A549 (cell line): ENCODE data around the gene ABHD2. TPM values are rescaled to one million over a fixed set of nuclear protein-coding genes. Genes with fewer than 3 reads are reported as not detected.

Experiments
- ATAC-seq, 2 experiments: fragments of 200-7000 bp in 1 of 2; fragments of >200 bp in 1 of 2; cut with Nextera tagmentation in 1 of 2; cut with Tn5 transposase in 1 of 2; 3 replicates each; pipeline versions ENCODE4 v1.8.0 to v1.9.1; 2018 to 2020; ENCODE audit warnings: mild to moderate bottlenecking in 1 of 2, moderate library complexity in 1 of 2
- CTCF ChIA-PET: fragments of 300-600 bp; sonication (Branson Sonifier 250); formaldehyde crosslinking; extraction: SDS; loops from one replicate; lab custom pipeline; 2021; ENCODE audit warnings: antibody characterized with exemption, inconsistent platforms; lab: Yijun Ruan, JAX
- POLR2A ChIA-PET: fragments of 350-600 bp; formaldehyde crosslinking; extraction: SDS; loops from one replicate; lab custom pipeline; 2021; ENCODE audit warnings: antibody characterized with exemption, inconsistent platforms; lab: Yijun Ruan, JAX
- DNase-seq, 2 experiments: peaks; one replicate each; pipeline versions ENCODE4 v3.0.0 to v3.0.0-alpha.2; 2011 to 2016; ENCODE audit warnings: low read depth in 1 of 2, low spot score in 1 of 2
- FAIRE-seq: peaks from 2 replicates; lab custom pipeline; 2011; peaks lifted over from hg19 to GRCh38; lab: Jason Lieb, UNC
- H3K27ac ChIP-seq, 2 experiments: fragments of >200 bp; sonication (Bioruptor Twin); formaldehyde crosslinking; 3 replicates each; pipeline ENCODE4 v1.5.1; 2016 to 2017
- H3K4me1 ChIP-seq: fragments of >200 bp; sonication (Bioruptor Twin); formaldehyde crosslinking; 3 replicates; pipeline ENCODE4 v1.6.1; 2016
- H3K4me2 ChIP-seq: fragments of >200 bp; sonication (Bioruptor Twin); formaldehyde crosslinking; 3 replicates; pipeline ENCODE4 v1.6.1; 2016
- H3K4me3 ChIP-seq: fragments of >200 bp; sonication (Bioruptor Twin); formaldehyde crosslinking; 3 replicates; pipeline ENCODE4 v1.5.1; 2016
- H3K9me3 ChIP-seq: fragments of >200 bp; sonication (Bioruptor Twin); formaldehyde crosslinking; 3 replicates; pipeline ENCODE4 v1.6.1; 2016
- ATOH8 ChIP-seq: fragments of 250-450 bp; sonication (Bioruptor Pico); IDR thresholded peaks from 2 replicates; pipeline ENCODE4 v1.5.0; 2020; ENCODE audit warnings: low read depth, mild to moderate bottlenecking, moderate library complexity
- BCL3 ChIP-seq: fragments of >200 bp; sonication (Bioruptor Twin); formaldehyde crosslinking; IDR thresholded peaks from 3 replicates; pipeline ENCODE4 v1.6.1; 2016
- BHLHE40 ChIP-seq: IDR thresholded peaks from 2 replicates; pipeline ENCODE4 v1.6.1; 2012; ENCODE audit warnings: low read depth, low read length, inconsistent platforms
- CBX8 ChIP-seq: fragments of 200-600 bp; sonication (generic); IDR thresholded peaks from 2 replicates; pipeline ENCODE4 v1.6.1; 2016
- CEBPB ChIP-seq, 2 experiments: fragments of >200 bp in 1 of 2; sonication (Bioruptor Twin) in 1 of 2; formaldehyde crosslinking in 1 of 2; IDR thresholded peaks; 2 replicates each; pipeline ENCODE4 v1.6.1; 2012 to 2016
- CTCF ChIP-seq: fragments of >200 bp; sonication (Bioruptor Twin); formaldehyde crosslinking; IDR thresholded peaks from 3 replicates; pipeline ENCODE4 v1.5.1; 2016
- ELK1 ChIP-seq: fragments of 150-350 bp; IDR thresholded peaks from 2 replicates; pipeline ENCODE4 v1.6.1; 2014; ENCODE audit warnings: low read depth, mild to moderate bottlenecking, low read length
- FOXS1 ChIP-seq: fragments of 250-450 bp; sonication (Bioruptor Pico); IDR thresholded peaks from 2 replicates; pipeline ENCODE4 v1.5.0; 2020; ENCODE audit warnings: mild to moderate bottlenecking, moderate library complexity
- GATA3 ChIP-seq: IDR thresholded peaks from 2 replicates; pipeline ENCODE4 v1.6.1; 2012; ENCODE audit warnings: borderline replicate concordance
- HDAC2 ChIP-seq: fragments of 200-600 bp; sonication (generic); IDR thresholded peaks from 2 replicates; pipeline ENCODE4 v1.6.1; 2016
- HMGXB4 ChIP-seq: fragments of 250-450 bp; sonication (Bioruptor Pico); IDR thresholded peaks from 2 replicates; pipeline ENCODE4 v1.5.0; 2021; ENCODE audit warnings: mild to moderate bottlenecking, moderate library complexity, borderline replicate concordance
- HOXB13 ChIP-seq: fragments of 250-450 bp; sonication (Bioruptor Pico); IDR thresholded peaks from 2 replicates; pipeline ENCODE4 v1.5.0; 2020; ENCODE audit warnings: low read depth, mild to moderate bottlenecking, moderate library complexity
- JUN ChIP-seq, 2 experiments: fragments of >200 bp; sonication (Bioruptor Twin); formaldehyde crosslinking; IDR thresholded peaks; 2 replicates in 1 of 2; 3 replicates in 1 of 2; pipeline ENCODE4 v1.6.1; 2016 to 2017
- JUNB ChIP-seq: fragments of >200 bp; sonication (Bioruptor Twin); formaldehyde crosslinking; IDR thresholded peaks from 2 replicates; pipeline ENCODE4 v1.6.1; 2016
- KDM1A ChIP-seq: fragments of 200-600 bp; sonication (generic); IDR thresholded peaks from 2 replicates; pipeline ENCODE4 v1.6.1; 2016; ENCODE audit warnings: low read depth, mild to moderate bottlenecking
- KDM5A ChIP-seq: fragments of 200-600 bp; sonication (generic); IDR thresholded peaks from 2 replicates; pipeline ENCODE4 v1.6.1; 2016; ENCODE audit warnings: antibody characterized with exemption, mild to moderate bottlenecking
- MAX ChIP-seq: IDR thresholded peaks from 2 replicates; pipeline ENCODE4 v1.6.1; 2012
- MYC ChIP-seq: IDR thresholded peaks from 2 replicates; pipeline ENCODE4 v1.6.1; 2012; ENCODE audit warnings: mild to moderate bottlenecking, inconsistent platforms, low read length, improper control_type of control experiment, borderline replicate concordance
- NFE2L2 ChIP-seq: fragments of 150-350 bp; conservative IDR thresholded peaks from 2 replicates; pipeline ENCODE4 v1.6.1; 2014; ENCODE audit warnings: low read length
- NPAS2 ChIP-seq: fragments of 250-450 bp; sonication (Bioruptor Pico); IDR thresholded peaks from 2 replicates; pipeline ENCODE4 v1.8.0; 2022; ENCODE audit warnings: mild to moderate bottlenecking, moderate library complexity, borderline replicate concordance
- POLR2A ChIP-seq: IDR thresholded peaks from 2 replicates; pipeline ENCODE4 v1.6.1; 2012; ENCODE audit warnings: mild to moderate bottlenecking, low read length
- RCOR1 ChIP-seq: fragments of 150-350 bp; IDR thresholded peaks from 2 replicates; pipeline ENCODE4 v1.6.1; 2014; ENCODE audit warnings: antibody characterized with exemption, low read length, low read depth
- TFCP2L1 ChIP-seq: fragments of 250-450 bp; sonication (Bioruptor Pico); IDR thresholded peaks from 2 replicates; pipeline ENCODE4 v1.5.0; 2021; ENCODE audit warnings: mild to moderate bottlenecking
- USF2 ChIP-seq: fragments of 450-650 bp; IDR thresholded peaks from 2 replicates; pipeline ENCODE4 v1.6.1; 2014; ENCODE audit warnings: antibody characterized with exemption
- WGBS: methylation state at CpG from one replicate; pipeline ENCODE4 v1.1.6; 2017; ENCODE audit errors: missing lambda C conversion rate; 5-methylcytosine and 5-hydroxymethylcytosine counted together
- polyA plus RNA-seq, 4 experiments: library from polyadenylated mRNA; depleted of rRNA in 3 of 4; stranded (reverse); fragments of >200 nt; fragmentation: RNase III in 1 of 4; extraction: RNeasy Plus Mini Kit Qiagen cat#74134 plus additional on column Dnase treatment in 1 of 4; gene quantifications; 2 replicates in 3 of 4; 3 replicates in 1 of 4; pipeline ENCODE4 v1.2.3, GENCODE V29; 2011 to 2017

The ABHD2 gene
- polyA plus RNA-seq, 2 of the 4 experiments (the other 2 are of a cell fraction) = 36.2 to 63.3 TPM

GRCh38 chr15:89052474-89052873 lies 35.8 kb upstream of the ABHD2 start:
- Histone ChIP-seq H3K27ac (no peak overlapping the region), H3K4me3 (no peak overlapping the region), H3K4me2 (no peak overlapping the region), H3K4me1 (peaks cover 2% of the 10 kb centered on the region; the same call in 1 of the 3 replicates), H3K9me3 (no peaks in the 10 kb centered on the region)
- FAIRE-seq (no peak), ATAC-seq (peak in 1 of 2 experiments; percentile 24; a peak in 2 of 6 replicates), DNase-seq (no peak)
- no peak for TF ChIP-seq HOXB13 (CRISPR knock-in tag)
- no peak for TF ChIP-seq RCOR1
- TF ChIP-seq USF2 = no peak
- no peak for TF ChIP-seq CTCF
- TF ChIP-seq JUN (IDR thresholded peaks at IDR 0.05) = no peak
- TF ChIP-seq GATA3 = no peak
- no peak for TF ChIP-seq FOXS1 (CRISPR knock-in tag)
- TF ChIP-seq ELK1 = no peak
- TF ChIP-seq NFE2L2 = no peak
- TF ChIP-seq JUNB = no peak
- TF ChIP-seq BCL3 = no peak
- no peak for TF ChIP-seq BHLHE40
- TF ChIP-seq MAX = no peak
- TF ChIP-seq MYC = no peak
- no peak for TF ChIP-seq POLR2A
- no peak for TF ChIP-seq ATOH8 (CRISPR knock-in tag)
- ChIA-PET POLR2A (no interaction called here), CTCF (interaction anchor here (0.7 to 16.1 kb wide), 15 partner anchors 9 to 247 kb away, joined by 3 to 735 read pairs (median 5); partner anchors contain the start of gene HAPLN3)
- 66% methylated on average over 3 of the region's 3 CpGs for WGBS

- no peak overlapping the region for H3K4me3 ChIP-seq
- DNase-seq (no peak), FAIRE-seq (no peak), ATAC-seq (no peak)
- CTCF ChIA-PET = interaction anchor here (0.6 to 16.1 kb wide), 13 partner anchors 13 to 398 kb away, joined by 3 to 735 read pairs (median 6); partner anchors contain the start of gene HAPLN3
- H3K9me3 ChIP-seq = no peaks in the 10 kb centered on the region
- H3K27ac ChIP-seq = no peak overlapping the region
- WGBS = 90% methylated on average over 6 of the region's 6 CpGs
- TF ChIP-seq CEBPB (IDR thresholded peaks at IDR 0.05) (peak in 1 of 2 experiments; percentile 12; a peak in 2 of 4 replicates), CBX8 (no peak), KDM5A (no peak), HMGXB4 (no peak), TFCP2L1 (CRISPR knock-in tag) (no peak), NPAS2 (CRISPR knock-in tag) (no peak), KDM1A (no peak), HDAC2 (no peak), FOXS1 (CRISPR knock-in tag) (no peak)
- peaks cover 6% of the 10 kb centered on the region; the same call in 1 of the 3 replicates for H3K4me1 ChIP-seq
- POLR2A ChIA-PET = no interaction called here
- no peak overlapping the region for H3K4me2 ChIP-seq
Observed at GRCh38 chr15:89054873-89055272, 33.4 kb upstream of the ABHD2 start.
